HFF-Myc (cell line): ENCODE results near the gene RANGRF.
A peak's percentile ranks its signal among the peaks of the same experiment; 100 is the strongest.

Experiments used
- DNase-seq: peaks from one replicate; pipeline ENCODE4 v3.0.0-alpha.2; 2011; ENCODE audit warnings: low read depth; ENCODE audit errors: extremely low read depth
- H3K4me3 ChIP-seq: replicated peaks from 2 replicates; pipeline ENCODE4 v1.5.1; 2011; ENCODE audit warnings: low read depth, mild to moderate bottlenecking, control low read depth, low read length
- CTCF ChIP-seq: IDR thresholded peaks from 2 replicates; pipeline ENCODE4 v1.5.1; 2012; ENCODE audit warnings: mild to moderate bottlenecking, low read depth, low read length, control low read depth; ENCODE audit errors: missing control alignments

RANGRF gene

GRCh38 chr17:8254881-8255280 is 33.6 kb upstream of the RANGRF start:
- TF ChIP-seq CTCF: no peak
- H3K4me3 ChIP-seq: no peak overlapping the region
- DNase-seq: no peak

GRCh38 chr17:8255499-8255898 is 33.0 kb upstream of the RANGRF start:
- no peak overlapping the region for H3K4me3 ChIP-seq
- peak; percentile 22 for TF ChIP-seq CTCF
- DNase-seq: no peak

- no peak for DNase-seq
- H3K4me3 ChIP-seq: no peak overlapping the region
- TF ChIP-seq CTCF: no peak
These were observed 32.2 kb upstream of the RANGRF start for GRCh38 chr17:8256291-8256690.

DNA sequence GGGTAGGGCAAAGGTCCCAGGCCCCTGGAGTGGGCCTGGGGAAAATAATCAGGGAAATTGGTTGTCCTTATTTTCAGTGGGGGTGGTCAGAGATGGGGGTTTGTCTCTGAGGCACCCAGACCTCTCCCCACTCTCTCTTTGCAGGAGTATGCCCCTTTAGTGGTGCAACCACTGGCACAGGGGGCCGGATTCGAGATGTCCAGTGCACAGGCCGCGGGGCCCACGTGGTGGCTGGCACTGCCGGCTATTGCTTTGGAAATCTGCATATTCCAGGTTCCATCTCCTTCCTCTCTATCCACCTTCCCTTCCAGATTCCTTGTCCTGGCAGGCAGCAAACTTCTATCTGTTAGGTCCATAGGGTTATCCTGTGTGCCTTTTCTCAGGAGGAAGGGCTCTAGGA is 31.8 kb upstream of the RANGRF start:
- H3K4me3 ChIP-seq: no peak overlapping the region
- TF ChIP-seq CTCF: no peak
- no peak for DNase-seq

DNA sequence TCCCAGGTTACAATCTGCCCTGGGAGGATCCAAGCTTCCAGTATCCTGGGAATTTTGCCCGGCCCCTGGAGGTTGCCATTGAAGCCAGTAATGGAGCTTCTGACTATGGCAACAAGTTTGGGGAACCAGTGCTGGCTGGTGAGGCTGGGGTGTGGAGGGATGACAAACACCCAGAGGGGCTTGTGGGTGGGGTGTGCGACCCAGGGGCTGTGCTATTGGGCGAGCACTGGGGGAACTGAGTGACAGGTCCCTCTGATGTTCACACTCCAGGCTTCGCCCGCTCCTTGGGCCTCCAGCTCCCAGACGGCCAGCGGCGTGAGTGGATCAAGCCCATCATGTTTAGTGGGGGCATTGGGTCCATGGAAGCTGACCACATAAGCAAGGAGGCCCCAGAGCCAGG is 30.7 kb upstream of the RANGRF start:
- H3K4me3 ChIP-seq: no peak overlapping the region
- TF ChIP-seq CTCF: no peak
- no peak for DNase-seq

GRCh38 chr17:8264320-8264719 is 24.1 kb upstream of the RANGRF start:
- DNase-seq: no peak
- no peak for TF ChIP-seq CTCF
- H3K4me3 ChIP-seq: no peak overlapping the region

DNA sequence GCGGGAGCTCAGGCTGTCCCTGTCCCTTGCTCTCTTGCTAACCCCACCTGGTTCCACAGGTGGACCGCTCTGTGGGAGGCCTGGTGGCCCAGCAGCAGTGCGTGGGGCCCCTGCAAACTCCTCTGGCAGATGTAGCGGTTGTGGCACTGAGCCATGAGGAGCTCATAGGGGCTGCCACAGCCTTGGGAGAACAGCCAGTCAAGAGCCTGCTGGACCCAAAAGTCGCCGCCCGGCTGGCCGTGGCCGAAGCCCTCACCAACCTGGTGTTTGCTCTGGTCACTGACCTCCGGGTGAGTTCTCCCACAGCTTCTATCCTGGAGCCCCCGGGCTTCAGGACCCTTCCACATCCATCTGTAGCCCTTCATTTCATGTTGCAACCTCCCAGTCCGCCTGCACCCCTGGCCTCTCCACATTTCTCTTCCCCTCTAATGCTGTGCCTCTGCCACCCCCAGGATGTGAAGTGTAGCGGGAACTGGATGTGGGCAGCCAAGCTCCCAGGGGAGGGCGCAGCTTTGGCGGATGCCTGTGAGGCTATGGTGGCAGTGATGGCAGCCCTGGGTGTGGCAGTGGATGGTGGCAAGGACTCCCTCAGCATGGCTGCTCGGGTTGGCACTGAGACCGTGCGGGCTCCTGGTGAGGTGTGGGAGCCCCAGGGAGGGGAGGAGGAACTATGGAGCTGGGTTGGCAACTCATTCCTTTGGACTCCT is 23.5 kb upstream of the RANGRF start:
- TF ChIP-seq CTCF: no peak
- no peak overlapping the region for H3K4me3 ChIP-seq
- DNase-seq: no peak
